GM18873 (cell line): Measurements from ENCODE around the gene DNAJC13.

ENCODE experiments used
- ATAC-seq: cut with Tn5 transposase; IDR thresholded peaks from one replicate; pipeline ENCODE4 v1.9.1; 2021; ENCODE audit warnings: mild to moderate bottlenecking, moderate library complexity, moderate number of reproducible peaks; ENCODE audit not compliant: unreplicated experiment, low FRiP score

Gene DNAJC13

DNA sequence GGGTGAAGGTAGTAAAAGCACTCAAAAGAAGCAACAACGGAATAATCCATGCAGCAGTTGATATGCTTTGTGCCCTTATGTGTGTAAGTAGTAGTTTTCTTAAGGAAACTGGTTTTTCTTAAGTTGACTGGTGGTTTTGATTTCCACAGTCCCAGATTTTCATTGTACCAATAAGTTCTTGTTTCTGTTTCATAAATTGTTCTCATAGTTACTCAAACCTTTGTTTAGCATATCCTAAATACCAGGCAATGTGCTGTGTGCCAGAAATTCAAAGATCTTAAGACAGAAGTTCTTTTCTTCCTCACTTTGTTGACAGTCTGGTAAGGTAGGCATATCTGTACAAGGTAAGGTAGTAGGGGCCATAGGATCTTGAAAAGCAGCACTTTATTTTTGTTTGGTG, 40.0 kb downstream of the DNAJC13 start:
- no peak for ATAC-seq

DNA sequence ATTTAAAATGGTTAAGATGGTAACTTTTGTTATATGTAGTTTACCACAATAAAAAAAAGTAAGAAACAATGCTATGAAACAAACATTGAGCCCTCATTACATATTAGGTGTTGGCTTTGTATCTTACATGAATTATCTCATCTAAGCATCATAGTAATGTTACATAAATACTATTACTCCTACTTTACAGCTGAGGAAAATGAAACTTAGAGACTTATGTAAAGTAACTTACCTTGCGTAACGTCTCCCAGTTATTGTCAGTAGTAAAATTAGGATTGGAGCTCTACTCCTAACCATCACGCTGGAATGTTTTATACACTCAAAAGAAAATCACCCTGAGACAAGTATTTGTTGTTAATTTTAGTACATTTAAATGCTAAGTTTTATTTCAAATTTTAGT, 42.2 kb downstream of the DNAJC13 start:
- ATAC-seq: no peak

DNA sequence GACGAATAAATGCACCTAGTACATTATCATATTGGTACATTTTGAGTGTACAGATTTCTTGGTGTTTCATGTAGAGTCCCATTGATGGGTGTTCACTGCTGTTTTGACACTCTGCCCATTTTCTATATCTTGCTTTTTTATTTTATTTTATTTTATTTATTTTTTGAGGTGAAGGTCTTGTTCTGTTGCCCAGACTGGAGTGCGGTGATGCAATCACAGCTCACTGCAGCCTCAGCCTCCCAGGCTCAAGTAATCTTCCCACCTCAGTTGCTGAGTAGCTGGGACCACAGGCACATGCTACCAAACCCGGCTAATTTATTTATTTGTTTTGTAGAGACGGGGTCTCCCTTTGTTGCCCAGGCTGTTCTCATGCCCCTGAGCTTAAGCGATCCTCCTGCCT, 44.2 kb downstream of the DNAJC13 start:
- no peak for ATAC-seq

DNA sequence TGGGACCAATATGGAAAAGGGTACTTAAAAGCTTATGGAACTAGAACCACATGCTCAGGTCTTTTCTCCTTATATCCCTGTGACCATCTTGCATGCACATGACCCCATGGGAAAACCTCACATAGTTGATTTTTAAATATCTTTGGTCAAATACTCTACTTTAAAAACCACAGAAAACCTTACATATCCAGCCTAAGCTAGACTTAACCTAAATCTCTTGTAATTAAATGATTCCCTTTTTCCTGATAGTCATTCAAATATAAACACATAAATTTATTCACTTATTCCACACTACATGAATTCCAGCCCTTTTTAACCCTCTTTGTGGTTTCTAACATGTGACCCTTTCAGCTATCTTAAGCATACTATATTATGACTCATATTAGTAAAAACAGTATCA, 46.8 kb downstream of the DNAJC13 start:
- no peak for ATAC-seq

DNA sequence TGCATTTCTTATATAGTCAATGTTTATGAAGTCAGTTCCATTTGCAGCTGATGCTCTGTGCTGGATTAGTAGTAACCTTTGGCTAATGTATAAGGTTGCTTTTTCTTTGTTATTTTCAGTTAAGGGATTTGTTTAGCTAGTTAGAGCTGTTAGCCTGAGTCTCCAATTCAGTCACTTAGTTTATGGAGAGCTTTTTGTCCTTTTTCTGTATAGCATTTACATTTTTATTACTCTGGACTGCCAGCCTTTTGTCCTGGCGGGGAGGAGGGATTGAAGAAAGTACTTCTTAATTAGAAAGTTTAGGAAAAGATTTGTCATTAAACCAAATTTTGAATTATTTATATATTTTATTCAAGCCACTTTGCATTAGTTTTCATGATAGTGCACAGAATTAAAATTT, 52.0 kb downstream of the DNAJC13 start:
- no peak for ATAC-seq

DNA sequence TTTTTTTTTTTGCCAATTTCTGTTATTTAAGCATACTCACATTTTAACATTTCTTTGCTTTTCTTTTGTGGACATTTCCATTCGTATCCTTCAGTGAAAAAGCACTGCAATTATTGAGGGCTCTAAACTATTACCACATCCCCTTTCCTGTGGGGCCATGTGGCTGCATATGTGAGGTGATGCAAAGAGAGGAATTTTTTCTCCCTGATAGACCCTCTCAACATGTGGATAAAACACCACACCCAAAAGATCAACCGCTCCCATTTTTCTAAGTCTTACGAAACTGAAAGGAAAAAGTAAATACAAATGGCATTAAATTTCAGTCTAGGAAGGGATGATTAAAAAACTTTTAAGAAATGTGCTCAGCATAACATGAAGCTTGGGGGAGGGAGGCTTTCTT, 68.8 kb downstream of the DNAJC13 start:
- no peak for ATAC-seq

DNA sequence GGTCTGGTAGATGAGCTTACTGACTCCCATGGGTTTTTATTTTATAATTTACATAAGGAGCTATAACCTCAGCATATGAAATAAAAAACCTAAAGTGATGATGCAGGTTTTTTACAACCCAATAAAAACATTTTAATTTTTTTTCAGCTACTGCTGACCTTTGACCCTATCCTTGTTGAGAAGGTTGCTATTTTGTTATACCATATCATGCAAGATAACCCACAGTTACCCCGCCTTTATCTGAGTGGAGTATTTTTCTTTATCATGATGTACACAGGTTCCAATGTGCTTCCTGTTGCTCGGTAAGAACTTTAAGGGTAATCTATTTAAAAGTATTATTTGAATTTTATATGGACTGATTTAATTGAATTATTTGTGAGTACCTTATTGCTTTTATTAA, 70.8 kb downstream of the DNAJC13 start:
- no peak for ATAC-seq

DNA sequence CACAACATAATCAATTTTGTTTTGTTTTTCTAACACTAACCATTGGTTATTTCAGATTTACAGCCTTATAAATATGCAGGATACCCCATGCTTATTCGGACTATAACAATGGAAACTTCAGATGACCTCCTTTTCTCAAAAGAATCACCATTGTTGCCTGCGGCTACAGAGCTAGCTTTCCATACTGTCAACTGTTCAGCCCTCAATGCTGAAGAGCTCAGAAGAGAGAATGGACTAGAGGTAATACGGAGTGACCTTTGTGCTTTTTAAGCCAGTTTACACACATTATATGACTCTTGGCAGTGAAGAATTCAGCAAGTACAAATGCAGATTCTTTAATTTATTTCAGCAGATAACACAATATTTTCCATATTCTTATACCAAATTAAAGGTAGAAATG, 81.8 kb downstream of the DNAJC13 start:
- no peak for ATAC-seq

DNA sequence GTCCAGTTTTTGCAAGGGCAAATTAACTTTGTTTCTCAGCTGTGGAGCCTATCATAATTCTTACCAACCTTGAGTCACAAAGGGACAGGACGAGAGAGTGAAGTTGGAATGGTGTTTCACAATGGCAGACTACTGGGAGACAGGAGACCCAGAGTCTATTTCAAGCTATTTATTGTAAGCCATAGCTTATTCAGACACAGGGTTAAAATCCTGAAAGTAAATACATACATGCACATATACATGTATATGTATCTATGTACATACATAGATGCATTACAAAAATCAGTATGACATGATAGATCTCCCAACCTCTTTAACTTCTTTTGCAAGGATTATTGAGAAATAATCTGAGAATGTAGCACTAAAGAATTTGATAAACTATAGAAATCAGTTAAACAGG, 86.3 kb downstream of the DNAJC13 start:
- no peak for ATAC-seq

DNA sequence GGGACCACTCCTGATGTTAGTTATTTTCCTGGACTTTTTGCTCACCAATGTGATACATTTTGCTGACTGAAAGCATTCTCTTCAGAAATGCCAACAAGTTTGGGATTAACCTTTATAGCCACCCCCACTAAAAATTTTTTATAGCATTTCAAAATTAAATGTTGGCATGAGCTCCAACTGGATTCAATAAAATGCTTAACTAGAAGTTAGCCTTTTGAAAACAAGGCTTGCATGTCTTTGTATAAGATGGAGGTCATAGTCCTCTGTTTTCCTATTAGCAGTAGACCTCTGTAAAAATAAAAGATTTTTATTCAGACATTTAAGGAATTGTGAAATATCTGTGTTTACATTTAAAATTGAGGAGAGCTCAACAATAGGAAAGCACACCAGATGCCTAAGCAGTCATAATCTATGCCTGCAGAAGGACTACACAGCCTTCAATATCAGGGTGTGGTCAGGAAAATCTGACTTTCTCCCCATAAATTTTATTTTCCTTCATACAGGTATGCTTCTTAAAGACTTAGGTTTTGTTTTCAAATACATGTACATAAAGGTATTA, 87.2 kb downstream of the DNAJC13 start:
- no peak for ATAC-seq

DNA sequence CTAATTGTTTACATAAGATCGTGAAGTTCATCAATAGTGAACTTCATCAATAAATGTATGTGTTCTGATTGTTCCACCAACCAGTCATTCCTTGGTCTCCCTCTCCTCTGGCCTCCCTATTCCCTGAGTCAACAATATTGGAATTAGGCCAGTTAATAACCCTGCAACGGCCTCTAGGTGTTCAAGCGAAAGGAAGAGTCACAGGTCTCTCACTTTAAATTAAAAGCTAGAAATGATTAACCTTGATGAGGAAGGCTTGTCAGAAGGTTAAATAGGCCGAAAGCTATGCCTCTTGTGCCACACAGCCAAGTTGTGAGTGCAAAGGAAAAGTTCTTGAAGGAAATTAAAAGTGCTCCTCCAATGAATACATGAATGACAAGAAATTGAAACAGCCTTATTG, 90.4 kb downstream of the DNAJC13 start:
- ATAC-seq: no peak

DNA sequence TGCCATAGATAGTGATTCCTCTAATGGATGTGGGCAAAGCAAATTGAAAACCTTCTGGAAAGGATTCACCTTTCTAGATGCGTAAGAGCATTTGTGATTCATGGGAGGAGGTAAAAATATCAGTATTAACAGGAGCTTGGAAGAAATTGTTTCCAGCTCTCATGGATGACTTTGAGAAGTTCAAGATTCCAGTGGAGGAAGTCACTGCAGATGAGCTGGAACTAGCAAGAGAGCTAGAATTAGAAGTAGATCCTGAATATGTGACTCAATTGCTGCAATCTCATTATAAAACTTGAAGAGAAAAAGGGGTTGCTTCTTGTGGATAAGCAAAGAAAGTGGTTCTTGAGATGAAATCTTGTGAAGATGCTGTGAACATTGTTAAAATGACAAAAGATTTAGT, 91.8 kb downstream of the DNAJC13 start:
- no peak for ATAC-seq

DNA sequence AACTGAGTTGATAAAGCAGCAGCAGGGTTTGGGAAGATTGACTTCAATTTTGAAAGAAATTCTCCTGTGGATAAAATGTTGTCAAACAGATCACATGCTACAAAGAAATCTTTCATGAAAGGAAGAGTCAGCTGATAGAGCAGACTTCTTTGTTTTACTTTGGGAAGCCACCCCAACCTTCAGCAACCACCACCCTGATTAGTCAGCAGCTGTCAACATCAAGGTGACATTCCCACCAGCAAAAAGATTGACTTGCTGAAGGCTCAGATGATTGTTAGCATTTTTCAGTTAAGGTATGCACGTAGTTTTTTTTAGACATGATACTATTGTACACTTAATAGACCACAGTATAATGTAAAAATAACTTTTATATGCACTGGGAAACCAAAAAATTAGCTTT, 92.2 kb downstream of the DNAJC13 start:
- ATAC-seq: no peak

DNA sequence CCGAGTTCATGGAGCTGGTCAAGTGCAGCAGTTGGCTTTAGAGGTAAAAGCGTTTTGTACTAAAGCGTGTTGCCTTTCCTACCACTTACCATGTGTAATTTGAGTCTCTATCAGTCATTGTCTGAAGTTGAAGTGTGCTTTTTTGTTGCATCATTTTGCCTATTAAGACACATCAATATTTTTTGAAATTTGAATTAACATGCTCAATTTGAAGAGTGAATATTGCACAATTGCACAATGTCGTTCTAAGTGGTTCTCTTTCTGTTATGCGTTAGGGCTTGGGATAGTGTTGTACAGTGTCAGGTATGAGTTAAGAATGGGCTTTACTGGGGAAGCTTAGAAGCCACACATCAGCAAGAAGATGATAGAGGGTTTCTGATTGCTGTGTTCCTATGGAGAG, 95.8 kb downstream of the DNAJC13 start:
- ATAC-seq: no peak

DNA sequence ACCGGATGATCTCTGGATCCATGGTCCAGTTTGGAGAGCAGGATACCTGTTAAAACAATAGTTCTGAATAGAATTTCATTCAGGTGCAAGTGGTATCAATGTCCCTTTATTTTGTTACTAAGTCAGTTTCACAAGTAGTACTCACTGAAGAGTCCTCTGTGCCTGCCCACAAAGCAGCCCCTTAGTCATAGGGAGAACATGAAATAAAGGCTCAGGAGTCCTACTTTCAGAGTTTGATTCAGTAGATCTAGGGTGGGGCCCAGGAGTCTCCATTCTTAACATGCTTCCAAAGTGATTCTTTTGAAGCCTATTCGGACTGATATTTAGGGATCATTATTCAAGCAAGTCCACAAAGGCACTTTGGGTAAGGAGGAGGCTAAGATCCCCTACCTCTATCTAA, 100.0 kb downstream of the DNAJC13 start:
- no peak for ATAC-seq

DNA sequence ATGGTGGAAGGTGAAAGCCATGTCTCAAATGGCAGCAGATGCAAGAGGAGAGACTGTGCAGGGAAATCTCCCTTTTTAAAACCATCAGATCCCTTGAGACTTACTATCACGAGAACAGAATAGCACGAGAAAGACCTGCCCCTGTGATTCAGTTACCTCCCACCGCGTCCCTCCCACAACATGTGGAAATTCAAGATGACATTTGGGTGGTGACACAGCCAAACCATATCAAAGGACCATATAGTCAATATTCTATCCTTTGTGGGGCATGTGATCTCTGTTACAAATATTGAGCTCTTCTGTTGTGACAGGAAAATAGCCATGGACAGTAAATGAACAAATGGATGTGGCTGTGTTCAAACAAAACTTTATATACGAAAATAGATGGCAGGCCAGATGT, 102.6 kb downstream of the DNAJC13 start:
- ATAC-seq: no peak

DNA sequence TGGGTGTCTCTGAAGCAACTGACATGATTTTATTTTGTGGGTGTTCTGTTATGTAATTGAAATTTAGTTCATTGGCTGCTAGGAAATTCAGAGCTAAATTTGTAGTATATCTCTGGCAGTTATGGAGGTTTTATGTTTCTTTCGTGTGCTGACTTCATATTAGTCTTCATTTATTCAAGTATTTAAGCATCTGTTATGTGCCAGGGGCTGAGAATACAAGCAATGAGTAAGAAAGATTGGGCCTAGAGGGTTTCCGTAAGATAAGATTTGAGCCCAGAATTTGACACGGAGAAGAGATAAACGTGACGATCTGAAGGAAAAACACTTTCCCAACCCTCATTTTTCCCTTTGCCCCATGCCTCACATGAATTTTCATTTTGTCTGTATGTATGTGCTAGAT, 104.6 kb downstream of the DNAJC13 start:
- ATAC-seq: no peak

DNA sequence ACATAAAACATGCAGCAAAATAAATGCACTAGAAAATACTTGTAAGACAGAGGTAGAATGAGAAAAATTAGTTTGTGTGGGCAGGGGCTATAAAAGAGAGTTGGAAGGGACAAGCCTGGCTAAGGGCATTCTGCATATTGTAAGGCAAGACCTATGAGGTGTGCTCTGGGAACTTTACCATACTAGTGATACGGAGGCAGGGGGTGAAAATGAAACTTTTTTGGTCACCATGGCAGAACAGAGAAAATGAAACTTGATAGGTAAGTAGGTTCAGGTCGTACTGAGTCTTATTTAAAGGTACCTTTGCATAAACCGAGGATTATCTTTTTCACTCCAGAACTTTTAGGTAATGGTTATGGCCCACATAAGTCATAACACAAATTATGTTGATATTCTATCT, 105.1 kb downstream of the DNAJC13 start:
- no peak for ATAC-seq

DNA sequence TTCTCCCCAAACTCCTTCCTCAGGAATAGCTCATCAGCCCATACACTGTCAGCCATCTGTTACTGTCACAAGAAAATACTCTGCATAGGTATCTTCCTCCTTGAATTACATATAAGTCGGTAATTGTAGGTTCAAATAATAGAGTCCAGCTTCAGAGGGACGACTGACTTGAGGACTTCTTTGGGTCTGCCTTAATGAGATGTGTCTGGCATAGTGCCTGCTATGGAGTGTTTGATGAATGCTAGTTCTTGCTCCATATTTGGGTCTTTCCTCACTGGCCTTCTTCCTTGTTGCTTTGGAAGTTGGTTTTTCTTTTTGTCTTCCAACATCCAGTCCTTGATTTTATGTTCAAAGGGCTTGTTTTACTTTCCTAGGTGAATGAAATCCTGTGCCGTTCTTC, 113.3 kb downstream of the DNAJC13 start:
- ATAC-seq: no peak

DNA sequence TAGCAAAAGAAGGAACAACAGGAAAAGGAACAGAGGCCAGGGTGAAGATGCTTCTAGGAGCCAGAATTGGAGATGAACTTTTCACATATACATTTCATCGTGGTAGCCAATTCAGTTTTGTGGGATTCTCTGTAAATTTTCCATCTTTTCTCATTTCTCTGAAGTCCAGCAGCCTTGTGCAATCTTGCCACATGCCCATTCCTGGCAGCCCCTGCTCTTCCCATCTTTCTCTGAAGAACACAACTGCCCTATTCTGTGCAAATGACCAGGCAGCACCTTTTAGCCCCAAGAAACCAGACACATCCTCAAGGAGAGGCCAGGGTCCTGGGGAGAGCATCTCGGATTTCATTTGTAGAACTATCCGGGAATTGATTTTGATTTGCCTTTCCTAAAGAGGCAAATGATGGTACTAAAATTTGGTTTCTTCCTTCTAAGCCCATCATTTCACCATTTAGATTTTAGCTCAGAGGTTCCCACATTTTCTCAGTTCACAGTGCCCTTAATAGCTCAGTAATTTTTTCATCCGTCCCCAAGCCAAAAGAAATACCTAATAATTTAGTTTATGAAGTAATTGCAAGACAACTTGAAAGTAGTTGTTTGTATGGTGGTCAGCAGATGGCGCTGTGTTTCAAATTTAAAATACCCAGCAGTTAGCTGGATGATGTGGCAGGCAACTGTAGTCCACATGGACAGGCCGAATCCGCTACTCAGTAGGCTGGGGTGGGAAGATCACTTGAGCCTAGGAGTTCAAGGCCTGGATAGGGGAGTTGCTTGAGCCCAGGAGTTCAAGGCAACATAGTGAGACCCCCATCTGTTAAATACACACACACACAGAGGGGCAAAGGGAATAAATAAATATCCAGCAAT, 118.5 kb downstream of the DNAJC13 start:
- ATAC-seq: no peak

DNA sequence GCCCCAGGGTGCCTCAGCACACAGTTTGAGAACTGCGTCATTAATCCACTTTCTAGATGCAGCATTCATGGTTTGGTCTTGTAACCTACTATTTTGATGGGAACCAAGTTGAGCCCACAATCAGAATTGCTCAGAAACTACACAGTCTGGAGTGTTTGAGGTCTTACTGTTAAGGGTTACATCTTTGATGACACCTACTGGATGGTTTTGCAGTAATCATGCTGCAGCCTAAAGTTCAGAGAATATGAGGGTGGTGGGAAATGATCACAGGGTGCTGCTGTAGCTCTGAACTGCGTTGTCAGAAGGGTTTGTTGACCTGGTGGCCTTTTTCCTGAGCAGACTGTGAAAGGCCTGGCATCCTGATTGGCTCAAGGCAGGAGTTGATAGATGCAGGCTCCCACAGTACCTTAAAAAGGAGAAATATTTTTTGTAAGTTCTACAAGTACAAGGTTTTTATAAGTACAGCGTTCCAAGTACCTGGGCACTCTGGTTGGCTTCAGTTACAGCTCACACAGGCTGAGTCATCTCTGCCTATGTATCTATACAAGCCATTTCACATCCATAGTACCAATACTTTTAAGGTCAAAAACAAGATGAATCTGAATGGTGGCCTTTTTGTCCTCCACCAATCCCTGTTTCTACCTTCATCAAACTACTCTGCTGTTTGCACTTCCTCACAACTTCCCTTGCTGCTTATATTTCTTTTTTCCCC, 119.3 kb downstream of the DNAJC13 start:
- no peak for ATAC-seq

DNA sequence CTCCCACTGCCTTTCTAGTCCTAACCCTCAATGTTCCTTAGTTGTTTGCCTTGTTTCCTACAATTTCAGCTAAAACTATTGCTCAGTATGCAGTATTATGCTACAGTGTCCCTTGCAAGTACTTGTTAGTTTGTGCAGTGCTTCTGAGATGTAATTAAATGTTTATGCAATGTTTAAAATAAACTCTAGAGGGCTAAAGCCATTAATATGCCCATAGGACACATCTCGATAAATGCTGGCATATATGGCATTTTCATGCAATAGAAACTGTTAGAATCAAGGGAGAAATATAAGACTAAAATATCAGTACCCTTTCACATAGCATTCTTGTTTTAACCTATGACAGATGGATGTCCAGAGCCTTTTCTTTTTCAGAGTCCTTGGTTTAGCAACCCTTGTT, 120.0 kb downstream of the DNAJC13 start:
- no peak for ATAC-seq
